GM19397 (cell line): ENCODE data around the gene AKAP5.

ENCODE experiments used
- ATAC-seq: cut with Tn5 transposase; IDR thresholded peaks from one replicate; pipeline ENCODE4 v1.9.1; 2021; ENCODE audit warnings: mild to moderate bottlenecking, moderate library complexity; ENCODE audit not compliant: unreplicated experiment

Gene AKAP5

DNA sequence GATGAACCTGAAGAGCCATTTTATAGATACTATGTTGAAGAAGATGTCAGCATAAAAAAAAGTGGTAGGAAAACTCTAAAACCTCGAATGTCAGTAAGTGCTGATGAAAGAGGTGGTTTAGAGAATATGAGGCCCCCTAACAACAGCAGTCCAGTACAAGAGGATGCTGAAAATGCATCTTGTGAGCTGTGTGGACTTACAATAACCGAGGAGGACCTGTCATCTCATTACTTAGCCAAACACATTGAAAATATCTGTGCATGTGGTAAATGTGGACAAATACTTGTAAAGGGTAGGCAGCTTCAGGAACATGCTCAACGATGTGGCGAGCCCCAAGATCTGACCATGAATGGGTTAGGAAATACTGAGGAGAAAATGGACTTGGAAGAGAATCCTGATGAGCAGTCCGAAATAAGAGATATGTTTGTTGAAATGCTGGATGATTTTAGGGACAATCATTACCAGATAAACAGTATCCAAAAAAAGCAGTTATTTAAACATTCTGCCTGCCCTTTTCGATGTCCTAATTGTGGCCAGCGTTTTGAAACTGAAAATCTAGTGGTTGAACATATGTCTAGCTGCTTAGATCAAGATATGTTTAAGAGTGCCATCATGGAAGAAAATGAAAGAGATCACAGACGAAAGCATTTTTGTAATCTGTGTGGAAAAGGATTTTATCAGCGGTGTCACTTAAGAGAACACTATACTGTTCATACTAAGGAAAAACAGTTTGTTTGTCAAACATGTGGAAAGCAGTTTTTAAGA is 57.5 kb downstream of the AKAP5 start:
- no peak for ATAC-seq
